Prostate gland (tissue), 2 donors: ENCODE results near the gene POLA1. TPM values are rescaled to one million over a fixed set of nuclear protein-coding genes. Genes with fewer than 3 reads are reported as not detected.

Experiments
- DNase-seq: peaks from one replicate; pipeline ENCODE4 v3.0.0-alpha.2; 2019; ENCODE audit warnings: low spot score
- H3K27ac ChIP-seq, 2 donors: fragments of 200-600 bp; sonication (generic); 2 replicates each; pipeline ENCODE4 v1.5.1; 2017 to 2019
- H3K27me3 ChIP-seq: fragments of 200-600 bp; sonication (generic); replicated peaks from 2 replicates; pipeline ENCODE4 v1.5.1; 2019; ENCODE audit not compliant: insufficient read depth
- H3K36me3 ChIP-seq, 2 donors: fragments of 200-600 bp; sonication (generic); 1 replicate in 1 of 2; 2 replicates in 1 of 2; pipeline versions ENCODE4 v1.5.1 to v1.8.1; 2017 to 2019
- H3K4me1 ChIP-seq: fragments of 200-600 bp; sonication (generic); replicated peaks from 2 replicates; pipeline ENCODE4 v1.5.1; 2019
- H3K4me3 ChIP-seq, 2 donors: fragments of 200-600 bp; sonication (generic); 2 replicates each; pipeline ENCODE4 v1.5.1; 2017 to 2019
- H3K9me3 ChIP-seq: fragments of 200-600 bp; sonication (generic); 2 replicates; pipeline ENCODE4 v1.5.1; 2017
- CTCF ChIP-seq, 4 experiments: fragments of 200-600 bp in 2 of 4; fragments of 450-650 bp in 2 of 4; sonication (generic) in 2 of 4; IDR thresholded peaks; 1 replicate in 3 of 4; 2 replicates in 1 of 4; pipeline ENCODE4 v1.5.1; 2016 to 2019; ENCODE audit warnings: antibody characterized with exemption in 4 of 4, mild to moderate bottlenecking in 2 of 4, moderate library complexity in 2 of 4
- POLR2A ChIP-seq: fragments of 450-650 bp; IDR thresholded peaks from one replicate; pipeline ENCODE4 v1.6.1; 2016; ENCODE audit warnings: antibody characterized with exemption, mild to moderate bottlenecking
- POLR2AphosphoS5 ChIP-seq: sonication (generic); formaldehyde crosslinking; IDR thresholded peaks from one replicate; pipeline ENCODE4 v1.6.1; 2017; ENCODE audit warnings: antibody characterized with exemption
- WGBS: methylation state at CpG from one replicate; pipeline ENCODE4 v1.1.5; 2018; 5-methylcytosine and 5-hydroxymethylcytosine counted together
- intact Hi-C: fragments of 100-400 bp; cut with DNase I; formaldehyde crosslinking; loops from one replicate; pipeline ENCODE4 v1.14.2; 2022
- total RNA-seq, 2 donors: library from RNA; depleted of rRNA; stranded (reverse); fragments of >200 nt; gene quantifications; one replicate each; pipeline ENCODE4 v1.1.0, GENCODE V29; 2016

POLA1 gene
- total RNA-seq, 2 donors from 2014 or later = 11.9 to 12.2 TPM

DNA sequence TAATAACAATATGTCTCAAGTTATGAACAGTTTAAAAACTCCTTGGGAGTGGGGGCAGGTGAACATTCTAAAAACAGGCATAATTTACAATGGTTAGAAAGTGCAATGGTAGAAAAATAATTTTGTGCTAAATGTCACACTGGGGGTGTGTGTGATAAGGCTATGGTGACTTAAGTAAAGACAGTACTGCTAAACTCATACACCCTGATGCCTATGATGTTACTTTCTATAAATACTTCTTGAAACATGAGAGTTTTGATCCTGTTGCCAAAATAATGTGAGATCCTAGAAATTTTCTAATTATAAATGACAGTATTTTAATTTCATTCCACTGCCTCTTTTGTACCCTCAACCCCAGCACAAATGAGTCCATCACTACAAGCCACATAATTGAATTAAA is 144.2 kb downstream of the POLA1 start:
- Histone ChIP-seq H3K4me3 (no peak overlapping the region), H3K27me3 (no peaks in the 10 kb centered on the region), H3K27ac (no peak overlapping the region), H3K9me3 (no peaks in the 10 kb centered on the region), H3K4me1 (no peaks in the 10 kb centered on the region), H3K36me3 (no peaks in the 10 kb centered on the region)
- intact Hi-C loops = loop anchor here (5.0 kb wide), 1 partner anchor 304 kb away; no protein-coding TSS in a partner anchor
- no peak for DNase-seq
- TF ChIP-seq POLR2A (no peak), CTCF (IDR thresholded peaks at IDR 0.05) (no peak), POLR2AphosphoS5 (no peak)

GRCh38 chrX:24838629-24839028 is 144.9 kb downstream of the POLA1 start:
- Histone ChIP-seq H3K9me3 (no peaks in the 10 kb centered on the region), H3K36me3 (no peaks in the 10 kb centered on the region), H3K4me1 (no peaks in the 10 kb centered on the region), H3K27me3 (no peaks in the 10 kb centered on the region), H3K4me3 (no peak overlapping the region), H3K27ac (no peak overlapping the region)
- 47% methylated on average over 3 of the region's 3 CpGs for WGBS
- TF ChIP-seq POLR2AphosphoS5 (no peak), POLR2A (no peak), CTCF (IDR thresholded peaks at IDR 0.05) (peak in 3 of 4 experiments; percentile 32 to 49 (median 43))
- DNase-seq = peak; percentile 7
- intact Hi-C loops = loop anchor here (5.0 kb wide), 1 partner anchor 304 kb away; no protein-coding TSS in a partner anchor

DNA sequence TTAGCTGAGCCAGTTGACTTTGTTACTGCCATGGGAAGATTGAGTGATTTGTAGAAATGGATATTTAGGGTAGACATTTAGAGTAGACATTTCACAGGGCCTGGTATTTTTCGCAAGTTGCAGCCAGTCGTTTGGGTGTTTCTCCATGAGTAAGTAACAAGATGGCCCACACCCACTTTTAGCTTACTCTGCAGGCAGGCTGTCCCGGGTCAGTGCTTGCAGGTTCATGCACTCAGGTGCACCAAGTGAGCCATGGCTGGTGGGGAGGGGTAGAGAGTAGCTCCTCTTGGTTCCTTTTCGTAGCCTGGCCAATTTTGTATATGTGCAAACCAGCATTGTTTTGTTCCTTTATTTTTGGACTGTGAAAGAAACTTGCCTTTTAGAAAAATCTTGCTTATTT is 145.6 kb downstream of the POLA1 start:
- no peak for TF ChIP-seq POLR2A
- TF ChIP-seq CTCF (IDR thresholded peaks at IDR 0.05) = no peak
- TF ChIP-seq POLR2AphosphoS5 = no peak
- H3K4me3 ChIP-seq = no peak overlapping the region
- no peak overlapping the region for H3K27ac ChIP-seq
- H3K27me3 ChIP-seq = no peaks in the 10 kb centered on the region
- no peaks in the 10 kb centered on the region for H3K4me1 ChIP-seq
- H3K9me3 ChIP-seq = no peaks in the 10 kb centered on the region
- no peaks in the 10 kb centered on the region for H3K36me3 ChIP-seq
- intact Hi-C loops = loop anchor here (5.0 kb wide), 1 partner anchor 303 kb away; no protein-coding TSS in a partner anchor
- DNase-seq = no peak
- 75% methylated on average over 4 of the region's 4 CpGs for WGBS

- WGBS = 60% methylated on average over 5 of the region's 5 CpGs
- no peak overlapping the region for H3K27ac ChIP-seq
- no peak for DNase-seq
- no peaks in the 10 kb centered on the region for H3K9me3 ChIP-seq
- no peak for TF ChIP-seq CTCF (IDR thresholded peaks at IDR 0.05)
- no peak for TF ChIP-seq POLR2A
- no peak for TF ChIP-seq POLR2AphosphoS5
- no peak overlapping the region for H3K4me3 ChIP-seq
- intact Hi-C loops = no loop called here
- H3K36me3 ChIP-seq = no peaks in the 10 kb centered on the region
- no peaks in the 10 kb centered on the region for H3K4me1 ChIP-seq
- no peaks in the 10 kb centered on the region for H3K27me3 ChIP-seq
These were observed 148.8 kb downstream of the POLA1 start for GRCh38 chrX:24842486-24842885.

GRCh38 chrX:24846550-24847150 is 152.9 kb downstream of the POLA1 start:
- WGBS = 73% methylated on average over 3 of the region's 3 CpGs
- Histone ChIP-seq H3K4me3 (no peak overlapping the region), H3K27me3 (no peaks in the 10 kb centered on the region), H3K4me1 (no peaks in the 10 kb centered on the region), H3K9me3 (no peaks in the 10 kb centered on the region), H3K36me3 (no peaks in the 10 kb centered on the region), H3K27ac (no peak overlapping the region)
- no peak for DNase-seq
- no peak for TF ChIP-seq POLR2AphosphoS5
- TF ChIP-seq CTCF (IDR thresholded peaks at IDR 0.05) = no peak
- no peak for TF ChIP-seq POLR2A
- intact Hi-C loops = no loop called here
